ENCODE data around the gene ENPP3.

- TF ChIP-seq CTCF (IDR thresholded peaks at IDR 0.05 in 8 of 11, conservative IDR thresholded peaks at IDR 0.05 in 3 of 11) (no peak), POLR2AphosphoS5 (IDR thresholded peaks at IDR 0.05) (no peak)
These were observed 147.5 kb downstream of the ENPP3 start for GRCh38 chr6:131784561-131784960.
